HEK293T (cell line): ENCODE results near the gene KIAA1549.
A peak's percentile ranks its signal among the peaks of the same experiment; 100 is the strongest.

ENCODE experiments used
- CTCF ChIA-PET: fragments of 350-600 bp; formaldehyde crosslinking; extraction: SDS; loops from one replicate; lab custom pipeline; 2021; ENCODE audit warnings: antibody characterized with exemption, inconsistent platforms; lab: Yijun Ruan, JAX
- POLR2A ChIA-PET: fragments of 350-600 bp; formaldehyde crosslinking; extraction: SDS; loops from one replicate; lab custom pipeline; 2020; ENCODE audit warnings: antibody characterized with exemption, inconsistent platforms; lab: Yijun Ruan, JAX
- DNase-seq: peaks from one replicate; pipeline ENCODE4 v3.0.0; 2012; ENCODE audit warnings: mixed read lengths; ENCODE audit errors: extremely low spot score
- ARNT ChIP-seq: fragments of 450-650 bp; IDR thresholded peaks from 2 replicates; pipeline ENCODE4 v1.6.1; 2017; ENCODE audit warnings: mild to moderate bottlenecking
- BHLHE40 ChIP-seq: fragments of 450-650 bp; IDR thresholded peaks from 2 replicates; pipeline ENCODE4 v1.6.1; 2016; ENCODE audit warnings: mild to moderate bottlenecking, moderate library complexity, borderline replicate concordance
- CTBP1 ChIP-seq: fragments of 450-650 bp; IDR thresholded peaks from 2 replicates; pipeline ENCODE4 v1.6.1; 2016; ENCODE audit warnings: borderline replicate concordance
- ELF4 ChIP-seq: fragments of 450-650 bp; IDR thresholded peaks from 2 replicates; pipeline ENCODE4 v1.6.1; 2017; ENCODE audit warnings: antibody characterized with exemption
- FOXA1 ChIP-seq: fragments of 450-650 bp; IDR thresholded peaks from 2 replicates; pipeline ENCODE4 v1.6.1; 2016; ENCODE audit warnings: mild to moderate bottlenecking
- FOXK2 ChIP-seq: fragments of 450-650 bp; IDR thresholded peaks from 2 replicates; pipeline ENCODE4 v1.6.1; 2016; ENCODE audit warnings: mild to moderate bottlenecking
- FOXM1 ChIP-seq: fragments of 450-650 bp; IDR thresholded peaks from 2 replicates; pipeline ENCODE4 v1.6.1; 2017; ENCODE audit warnings: mild to moderate bottlenecking, borderline replicate concordance
- HDGF ChIP-seq: fragments of 450-650 bp; IDR thresholded peaks from 2 replicates; pipeline ENCODE4 v1.6.1; 2017; ENCODE audit warnings: antibody characterized with exemption, borderline replicate concordance
- L3MBTL2 ChIP-seq: fragments of 450-650 bp; conservative IDR thresholded peaks from 2 replicates; pipeline ENCODE4 v1.6.1; 2016; ENCODE audit warnings: mild to moderate bottlenecking
- LEF1 ChIP-seq: fragments of 450-650 bp; IDR thresholded peaks from 2 replicates; pipeline ENCODE4 v1.6.1; 2017; ENCODE audit warnings: mild to moderate bottlenecking, borderline replicate concordance
- NFRKB ChIP-seq: fragments of 450-650 bp; IDR thresholded peaks from 2 replicates; pipeline ENCODE4 v1.6.1; 2016; ENCODE audit warnings: mild to moderate bottlenecking, moderate library complexity
- PKNOX1 ChIP-seq: fragments of 450-650 bp; IDR thresholded peaks from 2 replicates; pipeline ENCODE4 v1.6.1; 2016
- SP1 ChIP-seq: fragments of 450-650 bp; IDR thresholded peaks from 2 replicates; pipeline ENCODE4 v1.6.1; 2017
- SUZ12 ChIP-seq: fragments of 450-650 bp; IDR thresholded peaks from 2 replicates; pipeline ENCODE4 v1.6.1; 2016; ENCODE audit warnings: mild to moderate bottlenecking
- TARDBP ChIP-seq: fragments of 450-650 bp; IDR thresholded peaks from 2 replicates; pipeline ENCODE4 v1.6.1; 2016
- ZNF384 ChIP-seq: fragments of 450-650 bp; IDR thresholded peaks from 2 replicates; pipeline ENCODE4 v1.6.1; 2016

The KIAA1549 gene

GRCh38 chr7:138937484-138937883 is 43.7 kb downstream of the KIAA1549 start:
- POLR2A ChIA-PET: no interaction called here
- no peak for DNase-seq
- TF ChIP-seq SP1 (no peak), BHLHE40 (no peak)
- CTCF ChIA-PET: interaction anchor here (0.6 kb wide), 1 partner anchor 43 kb away, joined by 3 read pairs; no protein-coding TSS in a partner anchor

GRCh38 chr7:138935465-138936011 is 45.7 kb downstream of the KIAA1549 start:
- POLR2A ChIA-PET: no interaction called here
- TF ChIP-seq TARDBP: no peak
- TF ChIP-seq L3MBTL2: peak; percentile 75
- CTCF ChIA-PET: interaction anchor here (1.4 kb wide), 2 partner anchors 10 to 49 kb away, joined by 4 to 6 read pairs; no protein-coding TSS in a partner anchor
- peak; percentile 74 for DNase-seq

- DNase-seq: no peak
- no peak for TF ChIP-seq NFRKB
- TF ChIP-seq HDGF: no peak
- no peak for TF ChIP-seq PKNOX1
- TF ChIP-seq BHLHE40: no peak
- no peak for TF ChIP-seq FOXM1
- TF ChIP-seq LEF1: no peak
- TF ChIP-seq ARNT: no peak
- no peak for TF ChIP-seq L3MBTL2
- ChIA-PET CTCF (interaction anchor here (0.6 to 1.4 kb wide), 4 partner anchors 10 to 83 kb away, joined by 3 to 6 read pairs (median 4); no protein-coding TSS in a partner anchor), POLR2A (no interaction called here)
Measured at GRCh38 chr7:138934861-138935260, 46.3 kb downstream of the KIAA1549 start.

GRCh38 chr7:138934367-138934766 is 46.8 kb downstream of the KIAA1549 start:
- no peak for DNase-seq
- CTCF ChIA-PET: interaction anchor here (0.6 to 1.4 kb wide), 3 partner anchors 9 to 83 kb away, joined by 3 to 4 read pairs (median 3); no protein-coding TSS in a partner anchor
- POLR2A ChIA-PET: no interaction called here
- TF ChIP-seq ZNF384 (no peak), FOXK2 (no peak), LEF1 (no peak), SP1 (no peak), NFRKB (no peak), FOXM1 (no peak), CTBP1 (no peak)

- DNase-seq: no peak
- CTCF ChIA-PET: interaction anchor here (0.5 to 0.6 kb wide), 2 partner anchors 26 to 46 kb away, joined by 3 read pairs; no protein-coding TSS in a partner anchor
- POLR2A ChIA-PET: no interaction called here
- no peak for TF ChIP-seq HDGF
- TF ChIP-seq NFRKB: no peak
- no peak for TF ChIP-seq CTBP1
- TF ChIP-seq SP1: no peak
- no peak for TF ChIP-seq ARNT
- TF ChIP-seq FOXA1: no peak
- TF ChIP-seq LEF1: no peak
- TF ChIP-seq FOXK2: no peak
- no peak for TF ChIP-seq FOXM1
- no peak for TF ChIP-seq L3MBTL2
- no peak for TF ChIP-seq ELF4
- no peak for TF ChIP-seq SUZ12
- no peak for TF ChIP-seq ZNF384
- no peak for TF ChIP-seq PKNOX1
- TF ChIP-seq BHLHE40: no peak
- no peak for TF ChIP-seq TARDBP
Measured at GRCh38 chr7:138932870-138933269, 48.3 kb downstream of the KIAA1549 start.

- ChIA-PET POLR2A (no interaction called here), CTCF (no interaction called here)
- no peak for DNase-seq
- no peak for TF ChIP-seq HDGF
- TF ChIP-seq ELF4: no peak
- TF ChIP-seq L3MBTL2: no peak
- no peak for TF ChIP-seq FOXA1
- TF ChIP-seq SP1: no peak
- TF ChIP-seq ARNT: no peak
- no peak for TF ChIP-seq CTBP1
- TF ChIP-seq ZNF384: no peak
- TF ChIP-seq FOXK2: no peak
- TF ChIP-seq LEF1: no peak
- no peak for TF ChIP-seq TARDBP
- no peak for TF ChIP-seq NFRKB
- no peak for TF ChIP-seq PKNOX1
Measured at GRCh38 chr7:138932427-138932826, 48.8 kb downstream of the KIAA1549 start.

GRCh38 chr7:138929969-138930368 is 51.2 kb downstream of the KIAA1549 start:
- TF ChIP-seq ZNF384 (no peak), ARNT (no peak), BHLHE40 (no peak), CTBP1 (no peak)
- ChIA-PET POLR2A (no interaction called here), CTCF (no interaction called here)
- DNase-seq: no peak
